Panc1 (cell line): ENCODE results near the gene FAM53A. TPM values are rescaled to one million over a fixed set of nuclear protein-coding genes. Genes with fewer than 3 reads are reported as not detected.

Experiments
- ATAC-seq: fragments of 200-7000 bp; cut with Tn5 transposase; 2 replicates; pipeline ENCODE4 v1.9.1; 2020; ENCODE audit warnings: mild to moderate bottlenecking, moderate library complexity
- BruUV-seq: library from RNA; stranded (reverse); fragments of 400-500 nt; replicated peaks from 2 replicates; lab custom pipeline; 2021; lab: Mats Ljungman, UMichigan
- CTCF ChIA-PET: fragments of 300-600 bp; sonication (Branson Sonifier 250); formaldehyde crosslinking; loops from one replicate; lab custom pipeline; 2022; ENCODE audit warnings: antibody characterized with exemption; lab: Charles Lee
- POLR2A ChIA-PET: fragments of 300-600 bp; sonication (Branson Sonifier 250); formaldehyde crosslinking; loops from one replicate; lab custom pipeline; 2022; ENCODE audit warnings: antibody characterized with exemption; lab: Charles Lee
- DNase-seq: peaks from one replicate; pipeline ENCODE4 v3.0.0-alpha.2; 2010; ENCODE audit warnings: low read depth, low spot score
- H3K27ac ChIP-seq: 2 replicates; pipeline ENCODE4 v1.5.1; 2011; ENCODE audit warnings: mild to moderate bottlenecking, low read length, inconsistent platforms
- H3K27me3 ChIP-seq: fragments of 200-500 bp; sonication (Bioruptor generic); 2 replicates; pipeline ENCODE4 v1.6.0; 2014; ENCODE audit warnings: low read length, inconsistent platforms; ENCODE audit not compliant: control insufficient read depth, insufficient read depth
- H3K36me3 ChIP-seq: fragments of 200-500 bp; sonication (Bioruptor generic); 2 replicates; pipeline ENCODE4 v1.5.1; 2014; ENCODE audit warnings: inconsistent platforms, mild to moderate bottlenecking, low read length, moderate library complexity; ENCODE audit not compliant: control insufficient read depth, insufficient read depth
- H3K4me1 ChIP-seq: 2 replicates; pipeline ENCODE4 v1.5.1; 2011; ENCODE audit warnings: inconsistent platforms, mild to moderate bottlenecking, low read length, moderate library complexity; ENCODE audit not compliant: control insufficient read depth, insufficient read depth
- H3K4me3 ChIP-seq, 2 experiments: 2 replicates each; pipeline ENCODE4 v1.5.1; 2011 to 2012; ENCODE audit warnings: low read depth in 2 of 2, low read length in 2 of 2, mild to moderate bottlenecking in 2 of 2, inconsistent platforms in 1 of 2, moderate library complexity in 1 of 2
- H3K9me3 ChIP-seq: fragments of 200-500 bp; sonication (Bioruptor generic); 2 replicates; pipeline ENCODE4 v1.5.1; 2014; ENCODE audit warnings: low read depth, mild to moderate bottlenecking, inconsistent platforms, low read length, moderate library complexity; ENCODE audit not compliant: control insufficient read depth, insufficient read depth
- POLR2AphosphoS5 ChIP-seq: IDR thresholded peaks from 2 replicates; pipeline ENCODE4 v1.6.1; 2012; ENCODE audit warnings: mild to moderate bottlenecking, low read depth, low read length, moderate library complexity
- SIN3A ChIP-seq: IDR thresholded peaks from 2 replicates; pipeline ENCODE4 v1.6.1; 2012; ENCODE audit warnings: low read depth, mild to moderate bottlenecking, low read length, moderate library complexity, borderline replicate concordance; ENCODE audit not compliant: insufficient read depth
- TCF7L2 ChIP-seq: IDR thresholded peaks from 2 replicates; pipeline ENCODE4 v1.6.1; 2011; ENCODE audit warnings: mild to moderate bottlenecking, low read depth, low read length, inconsistent platforms
- in situ Hi-C: cut with HindIII; loops from 2 replicates; pipeline ENCODE4 v1.10.0; 2016; ENCODE audit warnings: low sequenced_read_pairs, low pct_unique_long_range_greater_than_20kb
- intact Hi-C: fragments of 100-400 bp; cut with micrococcal nuclease; formaldehyde crosslinking; loops from one replicate; pipeline ENCODE4 v1.10.0; 2022; ENCODE audit not compliant: unreplicated experiment
- total RNA-seq: library from RNA; stranded (reverse); gene quantifications from one replicate; pipeline ENCODE4 v1.2.1, GENCODE V29; 2021; ENCODE audit not compliant: unreplicated experiment
- TF ChIP-seq, protein P1 (sequence below): fragments of 450-650 bp; IDR thresholded peaks from 2 replicates; pipeline ENCODE4 v1.5.1; 2017; ENCODE audit warnings: mild to moderate bottlenecking
- TF ChIP-seq, protein P2 (sequence below), 2 experiments: IDR thresholded peaks; 2 replicates each; pipeline ENCODE4 v1.6.1; 2011 to 2012; ENCODE audit warnings: low read depth in 2 of 2, control low read depth in 1 of 2, low read length in 1 of 2, mild to moderate bottlenecking in 1 of 2, moderate library complexity in 1 of 2; ENCODE audit not compliant: insufficient read depth in 1 of 2

Gene FAM53A
- total RNA-seq, 1 experiment from 2014 or later = 7.0 TPM

DNA sequence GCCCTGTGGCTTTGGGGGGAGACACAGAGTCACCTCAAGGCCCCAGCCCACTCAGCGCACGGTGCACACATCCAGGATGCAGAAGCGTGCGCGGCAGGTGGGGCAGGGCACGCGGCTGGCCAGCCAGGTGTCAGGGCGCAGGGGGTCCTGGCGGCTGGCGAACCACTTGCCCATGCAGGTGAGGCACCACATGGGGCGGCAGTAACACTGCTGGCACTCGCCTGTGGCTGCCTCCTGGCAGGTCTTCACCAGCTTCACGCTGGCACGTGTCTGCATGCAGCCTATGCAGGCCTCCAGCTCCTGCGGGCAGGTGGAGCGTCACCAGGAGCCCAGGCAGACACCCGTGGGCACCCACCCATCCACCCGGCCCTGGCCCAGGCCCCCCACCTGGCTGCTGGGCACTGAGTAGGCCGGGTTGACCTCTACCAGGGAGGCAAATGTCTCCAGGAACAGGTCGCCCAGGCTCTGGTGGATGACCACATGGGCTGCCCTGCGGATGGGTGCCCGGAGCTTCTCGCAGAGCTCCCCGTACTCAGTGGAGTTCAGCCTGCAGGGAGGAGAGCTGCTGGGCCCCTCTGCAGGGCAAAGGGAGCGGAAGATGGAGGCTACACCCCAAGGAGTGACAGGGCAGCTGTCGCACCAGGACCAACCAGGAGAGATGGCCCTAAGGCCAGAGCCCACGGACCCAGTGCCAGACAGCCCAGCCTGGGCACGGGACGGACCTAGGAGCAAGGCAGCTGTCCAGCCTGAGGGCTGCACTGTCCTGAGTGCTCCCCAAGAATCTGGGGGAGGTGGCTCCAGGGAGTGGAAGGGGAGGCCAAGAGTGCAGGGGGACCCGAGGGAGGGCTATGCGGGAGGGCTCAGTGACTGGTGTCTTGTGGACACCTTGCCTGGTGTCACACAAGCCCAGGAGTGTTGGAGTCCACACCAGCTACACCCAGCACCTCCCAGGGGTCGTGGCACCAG lies 33.3 kb upstream of the FAM53A start:
- Histone ChIP-seq H3K9me3 (no peaks in the 10 kb centered on the region), H3K4me3 (no peak overlapping the region), H3K27ac (no peak overlapping the region), H3K36me3 (peaks cover 6% of the 10 kb centered on the region; the same call in 1 of the 2 replicates), H3K4me1 (peaks cover 35% of the 10 kb centered on the region), H3K27me3 (no peaks in the 10 kb centered on the region)
- DNase-seq (no peak), ATAC-seq (no peak)
- TF ChIP-seq SIN3A (no peak), TCF7L2 (no peak), POLR2AphosphoS5 (no peak)
- TF ChIP-seq, protein P1, sequence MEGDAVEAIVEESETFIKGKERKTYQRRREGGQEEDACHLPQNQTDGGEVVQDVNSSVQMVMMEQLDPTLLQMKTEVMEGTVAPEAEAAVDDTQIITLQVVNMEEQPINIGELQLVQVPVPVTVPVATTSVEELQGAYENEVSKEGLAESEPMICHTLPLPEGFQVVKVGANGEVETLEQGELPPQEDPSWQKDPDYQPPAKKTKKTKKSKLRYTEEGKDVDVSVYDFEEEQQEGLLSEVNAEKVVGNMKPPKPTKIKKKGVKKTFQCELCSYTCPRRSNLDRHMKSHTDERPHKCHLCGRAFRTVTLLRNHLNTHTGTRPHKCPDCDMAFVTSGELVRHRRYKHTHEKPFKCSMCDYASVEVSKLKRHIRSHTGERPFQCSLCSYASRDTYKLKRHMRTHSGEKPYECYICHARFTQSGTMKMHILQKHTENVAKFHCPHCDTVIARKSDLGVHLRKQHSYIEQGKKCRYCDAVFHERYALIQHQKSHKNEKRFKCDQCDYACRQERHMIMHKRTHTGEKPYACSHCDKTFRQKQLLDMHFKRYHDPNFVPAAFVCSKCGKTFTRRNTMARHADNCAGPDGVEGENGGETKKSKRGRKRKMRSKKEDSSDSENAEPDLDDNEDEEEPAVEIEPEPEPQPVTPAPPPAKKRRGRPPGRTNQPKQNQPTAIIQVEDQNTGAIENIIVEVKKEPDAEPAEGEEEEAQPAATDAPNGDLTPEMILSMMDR = no peak
- TF ChIP-seq, protein P2, sequence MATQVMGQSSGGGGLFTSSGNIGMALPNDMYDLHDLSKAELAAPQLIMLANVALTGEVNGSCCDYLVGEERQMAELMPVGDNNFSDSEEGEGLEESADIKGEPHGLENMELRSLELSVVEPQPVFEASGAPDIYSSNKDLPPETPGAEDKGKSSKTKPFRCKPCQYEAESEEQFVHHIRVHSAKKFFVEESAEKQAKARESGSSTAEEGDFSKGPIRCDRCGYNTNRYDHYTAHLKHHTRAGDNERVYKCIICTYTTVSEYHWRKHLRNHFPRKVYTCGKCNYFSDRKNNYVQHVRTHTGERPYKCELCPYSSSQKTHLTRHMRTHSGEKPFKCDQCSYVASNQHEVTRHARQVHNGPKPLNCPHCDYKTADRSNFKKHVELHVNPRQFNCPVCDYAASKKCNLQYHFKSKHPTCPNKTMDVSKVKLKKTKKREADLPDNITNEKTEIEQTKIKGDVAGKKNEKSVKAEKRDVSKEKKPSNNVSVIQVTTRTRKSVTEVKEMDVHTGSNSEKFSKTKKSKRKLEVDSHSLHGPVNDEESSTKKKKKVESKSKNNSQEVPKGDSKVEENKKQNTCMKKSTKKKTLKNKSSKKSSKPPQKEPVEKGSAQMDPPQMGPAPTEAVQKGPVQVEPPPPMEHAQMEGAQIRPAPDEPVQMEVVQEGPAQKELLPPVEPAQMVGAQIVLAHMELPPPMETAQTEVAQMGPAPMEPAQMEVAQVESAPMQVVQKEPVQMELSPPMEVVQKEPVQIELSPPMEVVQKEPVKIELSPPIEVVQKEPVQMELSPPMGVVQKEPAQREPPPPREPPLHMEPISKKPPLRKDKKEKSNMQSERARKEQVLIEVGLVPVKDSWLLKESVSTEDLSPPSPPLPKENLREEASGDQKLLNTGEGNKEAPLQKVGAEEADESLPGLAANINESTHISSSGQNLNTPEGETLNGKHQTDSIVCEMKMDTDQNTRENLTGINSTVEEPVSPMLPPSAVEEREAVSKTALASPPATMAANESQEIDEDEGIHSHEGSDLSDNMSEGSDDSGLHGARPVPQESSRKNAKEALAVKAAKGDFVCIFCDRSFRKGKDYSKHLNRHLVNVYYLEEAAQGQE (IDR thresholded peaks at IDR 0.05; ENCODE audit: insufficient read depth in 1 of 2, low read depth in 2 of 2, low read length in 1 of 2) = no peak
- intact Hi-C loops (no loop called here), in situ Hi-C loops (no loop called here)
- POLR2A ChIA-PET = no interaction called here
- BruUV-seq = no TSS peak
- CTCF ChIA-PET = interaction anchor here (0.5 kb wide), 1 partner anchor 139 kb away, joined by 6 read pairs; no protein-coding TSS in a partner anchor

DNA sequence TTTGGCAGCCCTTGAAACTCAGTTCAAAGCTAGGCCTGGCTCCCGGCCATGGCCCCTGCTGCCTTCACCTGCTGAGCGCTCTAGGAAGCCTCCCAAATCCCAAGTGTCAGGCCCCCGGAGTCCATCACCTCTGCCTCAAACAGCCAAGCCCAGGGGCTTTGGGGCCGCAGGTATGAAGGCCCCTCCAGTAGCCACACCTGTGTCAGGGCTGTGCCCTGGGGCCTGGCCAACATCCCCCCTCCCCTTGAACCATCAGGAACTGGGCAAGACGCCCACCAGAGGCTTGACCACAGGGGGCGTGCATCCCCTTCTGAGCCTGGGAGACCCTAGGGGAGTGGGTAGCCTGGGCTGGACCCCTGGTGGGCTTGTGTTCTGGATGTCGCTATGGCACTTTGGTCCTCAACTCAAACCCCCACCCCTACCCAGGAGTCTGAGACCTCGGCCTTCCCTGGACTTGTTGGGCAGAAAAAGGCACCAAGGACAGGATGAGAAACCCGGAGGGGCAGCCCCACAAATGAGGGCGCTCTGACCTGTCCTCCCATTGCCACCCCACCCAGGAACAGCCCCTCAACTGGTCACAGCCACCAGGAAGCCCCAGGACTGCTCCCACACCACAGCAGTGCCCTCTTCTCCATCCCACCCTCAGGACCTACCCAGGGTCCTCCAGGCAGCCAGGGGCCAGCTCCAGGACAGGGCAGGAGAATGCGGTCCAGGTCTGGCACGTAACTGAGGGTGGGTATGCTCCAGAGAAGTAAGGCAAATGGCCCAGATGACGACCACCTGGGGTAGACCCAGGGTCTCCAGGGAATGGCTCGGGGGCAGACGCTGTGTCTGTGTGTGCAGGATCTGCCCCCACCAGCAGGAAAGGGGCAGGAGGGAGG lies 32.2 kb upstream of the FAM53A start:
- no TSS peak for BruUV-seq
- Histone ChIP-seq H3K4me3 (no peak overlapping the region), H3K9me3 (no peaks in the 10 kb centered on the region), H3K27ac (no peak overlapping the region), H3K27me3 (no peaks in the 10 kb centered on the region), H3K36me3 (peaks cover 2% of the 10 kb centered on the region; the same call in 1 of the 2 replicates), H3K4me1 (peaks cover 35% of the 10 kb centered on the region)
- TF ChIP-seq SIN3A (no peak), POLR2AphosphoS5 (peak; percentile 19)
- TF ChIP-seq, protein P2 (IDR thresholded peaks at IDR 0.05; ENCODE audit: insufficient read depth in 1 of 2, low read depth in 2 of 2, low read length in 1 of 2) = no peak
- intact Hi-C loops = no loop called here
- DNase-seq (no peak), ATAC-seq (no peak)
- CTCF ChIA-PET = interaction anchor here (0.5 kb wide), 1 partner anchor 138 kb away, joined by 6 read pairs; no protein-coding TSS in a partner anchor
- POLR2A ChIA-PET = no interaction called here
- in situ Hi-C loops = no loop called here
